DOHH2 (cell line): ENCODE measurements around the gene ELOB.

Source experiments
- EZH2phosphoT487 ChIP-seq: fragments of 200-600 bp; sonication (generic); IDR thresholded peaks from 2 replicates; pipeline ENCODE4 v1.6.1; 2017; ENCODE audit warnings: borderline replicate concordance, mild to moderate bottlenecking, antibody characterized with exemption, low read length, moderate library complexity, mixed read lengths
- TF ChIP-seq, protein P1 (sequence below): fragments of 200-600 bp; sonication (generic); IDR thresholded peaks from one replicate; pipeline ENCODE4 v1.5.1; 2014; ENCODE audit warnings: antibody characterized with exemption, mild to moderate bottlenecking, low read depth, low read length; ENCODE audit not compliant: poor library complexity, severe bottlenecking

DNA sequence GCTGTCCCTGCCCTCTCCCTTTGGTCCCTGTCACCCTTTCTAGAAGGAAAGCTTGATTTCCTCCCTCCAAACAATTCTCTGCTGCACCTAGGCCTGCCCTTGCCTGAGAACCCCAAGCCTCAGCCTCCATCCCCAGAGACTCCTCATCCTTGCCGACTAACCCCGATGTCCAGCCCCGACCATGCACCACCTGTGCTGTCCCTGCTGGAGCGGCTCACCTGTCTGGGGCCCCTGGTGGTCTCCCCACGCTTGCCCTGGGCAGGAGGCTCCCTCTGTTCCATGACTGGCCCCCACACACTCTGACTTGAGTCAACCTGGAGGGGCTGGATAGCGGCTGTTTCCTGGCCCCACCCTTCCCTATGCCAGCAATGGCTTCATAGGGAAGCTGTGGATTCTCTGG lies 36.6 kb downstream of the ELOB start:
- TF ChIP-seq, protein P1, sequence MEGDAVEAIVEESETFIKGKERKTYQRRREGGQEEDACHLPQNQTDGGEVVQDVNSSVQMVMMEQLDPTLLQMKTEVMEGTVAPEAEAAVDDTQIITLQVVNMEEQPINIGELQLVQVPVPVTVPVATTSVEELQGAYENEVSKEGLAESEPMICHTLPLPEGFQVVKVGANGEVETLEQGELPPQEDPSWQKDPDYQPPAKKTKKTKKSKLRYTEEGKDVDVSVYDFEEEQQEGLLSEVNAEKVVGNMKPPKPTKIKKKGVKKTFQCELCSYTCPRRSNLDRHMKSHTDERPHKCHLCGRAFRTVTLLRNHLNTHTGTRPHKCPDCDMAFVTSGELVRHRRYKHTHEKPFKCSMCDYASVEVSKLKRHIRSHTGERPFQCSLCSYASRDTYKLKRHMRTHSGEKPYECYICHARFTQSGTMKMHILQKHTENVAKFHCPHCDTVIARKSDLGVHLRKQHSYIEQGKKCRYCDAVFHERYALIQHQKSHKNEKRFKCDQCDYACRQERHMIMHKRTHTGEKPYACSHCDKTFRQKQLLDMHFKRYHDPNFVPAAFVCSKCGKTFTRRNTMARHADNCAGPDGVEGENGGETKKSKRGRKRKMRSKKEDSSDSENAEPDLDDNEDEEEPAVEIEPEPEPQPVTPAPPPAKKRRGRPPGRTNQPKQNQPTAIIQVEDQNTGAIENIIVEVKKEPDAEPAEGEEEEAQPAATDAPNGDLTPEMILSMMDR: no peak
- TF ChIP-seq EZH2phosphoT487: no peak
